Gastrocnemius medialis (tissue), 4 donors: ENCODE measurements around the gene FCER2.

Experiments used
- POLR2A ChIP-seq, 2 donors: fragments of 450-650 bp; IDR thresholded peaks; one replicate each; pipeline ENCODE4 v1.6.1; 2017; ENCODE audit warnings: antibody characterized with exemption in 2 of 2, mild to moderate bottlenecking in 2 of 2, moderate library complexity in 2 of 2
- TF ChIP-seq, protein P1 (sequence below), 5 experiments: fragments of 450-650 bp in 3 of 5; fragments of 200-600 bp in 2 of 5; sonication (generic) in 2 of 5; IDR thresholded peaks in 4 of 5; conservative IDR thresholded peaks in 1 of 5; 1 replicate in 4 of 5; 2 replicates in 1 of 5; pipeline ENCODE4 v1.5.1; 2016 to 2019; ENCODE audit warnings: antibody characterized with exemption in 5 of 5, mild to moderate bottlenecking in 3 of 5, moderate library complexity in 3 of 5

GRCh38 chr19:7672522-7672921, 29.4 kb downstream of the FCER2 start:
- no peak for TF ChIP-seq POLR2A (IDR thresholded peaks at IDR 0.05)
- TF ChIP-seq, protein P1, sequence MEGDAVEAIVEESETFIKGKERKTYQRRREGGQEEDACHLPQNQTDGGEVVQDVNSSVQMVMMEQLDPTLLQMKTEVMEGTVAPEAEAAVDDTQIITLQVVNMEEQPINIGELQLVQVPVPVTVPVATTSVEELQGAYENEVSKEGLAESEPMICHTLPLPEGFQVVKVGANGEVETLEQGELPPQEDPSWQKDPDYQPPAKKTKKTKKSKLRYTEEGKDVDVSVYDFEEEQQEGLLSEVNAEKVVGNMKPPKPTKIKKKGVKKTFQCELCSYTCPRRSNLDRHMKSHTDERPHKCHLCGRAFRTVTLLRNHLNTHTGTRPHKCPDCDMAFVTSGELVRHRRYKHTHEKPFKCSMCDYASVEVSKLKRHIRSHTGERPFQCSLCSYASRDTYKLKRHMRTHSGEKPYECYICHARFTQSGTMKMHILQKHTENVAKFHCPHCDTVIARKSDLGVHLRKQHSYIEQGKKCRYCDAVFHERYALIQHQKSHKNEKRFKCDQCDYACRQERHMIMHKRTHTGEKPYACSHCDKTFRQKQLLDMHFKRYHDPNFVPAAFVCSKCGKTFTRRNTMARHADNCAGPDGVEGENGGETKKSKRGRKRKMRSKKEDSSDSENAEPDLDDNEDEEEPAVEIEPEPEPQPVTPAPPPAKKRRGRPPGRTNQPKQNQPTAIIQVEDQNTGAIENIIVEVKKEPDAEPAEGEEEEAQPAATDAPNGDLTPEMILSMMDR (IDR thresholded peaks at IDR 0.05 in 4 of 5, conservative IDR thresholded peaks at IDR 0.05 in 1 of 5): no peak
